Adrenal gland (tissue), 5 donors: ENCODE results near the gene TSPAN10.

ENCODE experiments used
- POLR2A ChIP-seq, 2 donors: fragments of 450-650 bp; IDR thresholded peaks; one replicate each; pipeline ENCODE4 v1.6.1; 2017; ENCODE audit warnings: antibody characterized with exemption in 2 of 2, mild to moderate bottlenecking in 2 of 2, moderate library complexity in 1 of 2
- TF ChIP-seq, protein P1 (sequence below), 6 experiments: fragments of 450-650 bp in 4 of 6; fragments of 200-600 bp in 2 of 6; sonication (generic) in 1 of 6; IDR thresholded peaks; 1 replicate in 5 of 6; 2 replicates in 1 of 6; pipeline versions ENCODE4 v1.5.1 to v1.8.0; 2016 to 2021; ENCODE audit warnings: antibody characterized with exemption in 6 of 6, mild to moderate bottlenecking in 2 of 6, moderate library complexity in 1 of 6
- donor health status: DM: no; HTN: no; CAD: no.

- TF ChIP-seq POLR2A (IDR thresholded peaks at IDR 0.05) = no peak
- TF ChIP-seq, protein P1, sequence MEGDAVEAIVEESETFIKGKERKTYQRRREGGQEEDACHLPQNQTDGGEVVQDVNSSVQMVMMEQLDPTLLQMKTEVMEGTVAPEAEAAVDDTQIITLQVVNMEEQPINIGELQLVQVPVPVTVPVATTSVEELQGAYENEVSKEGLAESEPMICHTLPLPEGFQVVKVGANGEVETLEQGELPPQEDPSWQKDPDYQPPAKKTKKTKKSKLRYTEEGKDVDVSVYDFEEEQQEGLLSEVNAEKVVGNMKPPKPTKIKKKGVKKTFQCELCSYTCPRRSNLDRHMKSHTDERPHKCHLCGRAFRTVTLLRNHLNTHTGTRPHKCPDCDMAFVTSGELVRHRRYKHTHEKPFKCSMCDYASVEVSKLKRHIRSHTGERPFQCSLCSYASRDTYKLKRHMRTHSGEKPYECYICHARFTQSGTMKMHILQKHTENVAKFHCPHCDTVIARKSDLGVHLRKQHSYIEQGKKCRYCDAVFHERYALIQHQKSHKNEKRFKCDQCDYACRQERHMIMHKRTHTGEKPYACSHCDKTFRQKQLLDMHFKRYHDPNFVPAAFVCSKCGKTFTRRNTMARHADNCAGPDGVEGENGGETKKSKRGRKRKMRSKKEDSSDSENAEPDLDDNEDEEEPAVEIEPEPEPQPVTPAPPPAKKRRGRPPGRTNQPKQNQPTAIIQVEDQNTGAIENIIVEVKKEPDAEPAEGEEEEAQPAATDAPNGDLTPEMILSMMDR (IDR thresholded peaks at IDR 0.05) = no peak
Measured at GRCh38 chr17:81691608-81692007, 54.6 kb downstream of the TSPAN10 start.
